ENCODE data around the gene CFAP57. TPM values are rescaled to one million over a fixed set of nuclear protein-coding genes. Genes with fewer than 3 reads are reported as not detected.

The CFAP57 gene
- total RNA-seq, 1 donor from 2014 or later = 4.8 TPM

DNA sequence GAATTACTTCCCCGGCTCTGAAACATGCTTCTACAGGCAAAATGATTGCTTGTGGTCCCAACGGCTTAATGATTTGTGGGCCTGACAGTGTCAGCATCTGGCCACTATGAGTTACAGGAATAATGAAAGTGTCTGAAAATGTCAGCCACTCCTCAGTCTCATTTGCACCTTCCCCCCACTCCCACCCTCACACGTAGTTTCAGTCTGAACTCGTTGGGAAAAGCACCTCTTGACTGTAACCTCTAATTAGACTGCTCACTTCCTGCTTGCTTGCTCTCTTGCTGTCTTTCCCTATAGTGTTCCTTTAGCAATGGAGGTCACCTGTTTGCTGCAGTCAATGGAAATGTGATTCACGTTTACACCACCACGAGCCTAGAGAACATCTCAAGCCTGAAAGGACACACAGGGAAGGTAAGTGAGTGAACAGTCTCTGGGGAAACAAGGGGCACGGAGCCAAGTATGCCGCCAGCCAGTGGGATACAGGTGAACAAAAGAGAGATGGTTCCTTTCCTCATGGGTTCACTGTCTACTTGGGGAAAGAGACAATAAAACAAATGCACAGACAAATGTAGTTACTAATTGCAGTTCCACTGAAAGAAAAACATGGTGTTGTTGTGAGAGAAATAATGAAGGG is 27.1 kb downstream of the CFAP57 start:
- Histone ChIP-seq H3K4me3 (ENCODE audit: low read depth, low read length) (no peak overlapping the region), H3K36me3 (ENCODE audit: control insufficient read depth, insufficient read depth, low read length) (no peaks in the 10 kb centered on the region), H3K27me3 (ENCODE audit: control insufficient read depth, insufficient read depth, low read length) (no peaks in the 10 kb centered on the region)
- DNase-seq (ENCODE audit: low read depth) = peak; percentile 7
- no peak for TF ChIP-seq CTCF (IDR thresholded peaks at IDR 0.05; ENCODE audit: insufficient read depth, low read length, poor library complexity, severe bottlenecking)

DNA sequence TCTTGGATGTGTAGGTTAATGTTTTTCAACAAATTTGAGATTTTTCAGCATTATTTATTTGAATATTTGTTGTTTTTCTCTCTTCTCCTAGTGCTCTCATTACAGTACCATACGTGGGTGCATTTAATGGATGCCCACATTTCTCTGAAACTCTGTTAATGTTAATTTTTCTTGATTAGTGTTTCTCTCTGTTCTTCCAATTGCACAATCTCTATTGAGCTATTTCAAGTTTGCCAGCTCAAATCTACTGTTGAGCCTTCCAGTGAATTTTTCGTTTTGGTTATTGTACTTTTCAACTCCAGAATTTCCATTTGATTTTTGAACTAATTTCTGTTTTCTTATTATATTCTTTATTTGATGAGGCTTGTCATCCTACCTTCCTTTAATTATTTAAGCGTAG is 31.7 kb downstream of the CFAP57 start:
- TF ChIP-seq CTCF (IDR thresholded peaks at IDR 0.05; ENCODE audit: insufficient read depth, low read length, poor library complexity, severe bottlenecking) = no peak
- DNase-seq (ENCODE audit: low read depth) = no peak

DNA sequence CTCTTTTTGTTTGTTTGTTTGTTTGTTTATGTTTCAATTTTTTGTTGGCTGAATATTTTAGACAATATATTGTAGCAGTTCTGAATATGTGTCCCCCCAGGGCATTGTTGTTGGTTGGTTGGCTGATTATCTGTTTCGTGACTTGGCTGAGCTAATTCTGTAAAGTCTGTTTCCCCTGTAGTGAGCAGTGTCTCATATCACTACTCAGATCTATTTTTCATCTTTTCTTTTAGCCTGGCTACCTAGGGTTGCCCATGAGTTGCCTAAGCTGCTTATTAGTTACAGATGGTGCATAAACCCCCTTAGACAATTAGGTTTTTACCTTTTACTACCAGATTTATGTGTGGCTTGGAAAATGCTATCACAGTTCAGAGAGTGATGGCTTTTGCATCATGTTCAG is 32.3 kb downstream of the CFAP57 start:
- no peak for TF ChIP-seq CTCF (IDR thresholded peaks at IDR 0.05; ENCODE audit: insufficient read depth, low read length, poor library complexity, severe bottlenecking)
- DNase-seq (ENCODE audit: low read depth) = no peak
- Histone ChIP-seq H3K36me3 (ENCODE audit: control insufficient read depth, insufficient read depth, low read length) (no peaks in the 10 kb centered on the region), H3K27me3 (ENCODE audit: control insufficient read depth, insufficient read depth, low read length) (no peaks in the 10 kb centered on the region), H3K4me3 (ENCODE audit: low read depth, low read length) (no peak overlapping the region)

More for the DNA sequence above, 31.7 kb downstream of the CFAP57 start:
- no peak overlapping the region for H3K4me3 ChIP-seq (ENCODE audit: low read depth, low read length)
- H3K36me3 ChIP-seq (ENCODE audit: control insufficient read depth, insufficient read depth, low read length) = no peaks in the 10 kb centered on the region
- H3K27me3 ChIP-seq (ENCODE audit: control insufficient read depth, insufficient read depth, low read length) = no peaks in the 10 kb centered on the region

GRCh38 chr1:43205671-43206070 is 33.5 kb downstream of the CFAP57 start:
- TF ChIP-seq CTCF (IDR thresholded peaks at IDR 0.05; ENCODE audit: insufficient read depth, low read length, poor library complexity, severe bottlenecking) = no peak
- Histone ChIP-seq H3K27me3 (ENCODE audit: control insufficient read depth, insufficient read depth, low read length) (no peaks in the 10 kb centered on the region), H3K36me3 (ENCODE audit: control insufficient read depth, insufficient read depth, low read length) (no peaks in the 10 kb centered on the region), H3K4me3 (ENCODE audit: low read depth, low read length) (no peak overlapping the region)
- DNase-seq (ENCODE audit: low read depth) = no peak

GRCh38 chr1:43206600-43207228 is 34.6 kb downstream of the CFAP57 start:
- Histone ChIP-seq H3K4me3 (ENCODE audit: low read depth, low read length) (no peak overlapping the region), H3K27me3 (ENCODE audit: control insufficient read depth, insufficient read depth, low read length) (no peaks in the 10 kb centered on the region), H3K36me3 (ENCODE audit: control insufficient read depth, insufficient read depth, low read length) (no peaks in the 10 kb centered on the region)
- peak; percentile 90 for DNase-seq (ENCODE audit: low read depth)
- no peak for TF ChIP-seq CTCF (IDR thresholded peaks at IDR 0.05; ENCODE audit: insufficient read depth, low read length, poor library complexity, severe bottlenecking)

All from kidney epithelial cell (primary cell).